Activated naive CD8-positive, alpha-beta T cell treated with anti-CD3 and anti-CD28 coated beads, Interleukin-2, amount 50 U/mL, for 16 hours (primary cell): ENCODE results near the gene SLC4A7.

Source experiments
- DNase-seq: peaks from one replicate; pipeline ENCODE4 v3.0.0-alpha.2; 2020; ENCODE audit warnings: low read depth, low spot score

The SLC4A7 gene

GRCh38 chr3:27325419-27325818 lies 158.8 kb downstream of the SLC4A7 start:
- DNase-seq = no peak

DNA sequence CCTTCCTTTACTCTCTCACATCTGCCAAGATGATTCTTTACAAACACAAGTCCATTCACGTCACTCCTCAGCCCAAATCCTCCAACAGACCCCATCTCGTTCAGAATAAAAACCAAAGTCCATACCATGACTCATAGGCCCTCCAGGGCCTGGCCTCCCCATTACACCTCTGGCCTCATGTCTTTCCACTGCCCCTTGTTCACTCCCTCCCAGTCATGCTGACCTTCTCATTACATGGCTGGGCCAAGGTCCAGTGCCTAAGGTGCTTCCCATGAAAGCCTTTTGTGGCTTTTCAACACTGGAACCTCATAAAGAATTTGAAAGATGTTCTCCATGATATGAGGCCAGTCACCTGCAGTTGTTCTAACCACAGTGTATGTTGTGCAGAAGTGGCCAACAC lies 159.5 kb downstream of the SLC4A7 start:
- no peak for DNase-seq

DNA sequence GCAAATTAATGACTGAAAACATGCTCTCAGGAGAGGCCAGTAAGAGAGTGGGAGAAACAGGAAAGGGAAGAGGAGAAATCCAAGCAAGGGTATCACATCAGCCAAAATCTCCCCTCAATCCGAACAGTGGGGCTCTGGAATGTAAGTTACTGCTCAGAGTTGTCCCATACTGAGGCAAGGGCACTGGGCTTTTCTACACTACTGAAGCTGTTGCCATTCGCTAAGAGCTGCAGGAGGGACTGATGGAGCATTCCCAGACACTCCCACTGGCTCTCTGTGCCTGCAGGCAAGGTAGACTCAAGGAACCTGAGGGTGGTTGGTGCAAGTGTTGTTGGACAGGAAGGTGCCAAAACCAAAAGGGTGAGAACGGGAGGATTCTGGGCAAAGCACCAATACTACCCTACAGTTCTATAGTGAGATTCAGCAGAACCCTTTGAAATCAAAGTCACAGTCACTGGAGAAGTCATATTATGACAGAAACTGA lies 161.1 kb downstream of the SLC4A7 start:
- no peak for DNase-seq
